ENCODE data around the gene ZNF524.

ZNF524 gene

GRCh38 chr19:55643887-55644176, 43.7 kb downstream of the ZNF524 start:
- DNase-seq: no peak

GRCh38 chr19:55644191-55644833, 44.2 kb downstream of the ZNF524 start:
- no peak for DNase-seq

DNA sequence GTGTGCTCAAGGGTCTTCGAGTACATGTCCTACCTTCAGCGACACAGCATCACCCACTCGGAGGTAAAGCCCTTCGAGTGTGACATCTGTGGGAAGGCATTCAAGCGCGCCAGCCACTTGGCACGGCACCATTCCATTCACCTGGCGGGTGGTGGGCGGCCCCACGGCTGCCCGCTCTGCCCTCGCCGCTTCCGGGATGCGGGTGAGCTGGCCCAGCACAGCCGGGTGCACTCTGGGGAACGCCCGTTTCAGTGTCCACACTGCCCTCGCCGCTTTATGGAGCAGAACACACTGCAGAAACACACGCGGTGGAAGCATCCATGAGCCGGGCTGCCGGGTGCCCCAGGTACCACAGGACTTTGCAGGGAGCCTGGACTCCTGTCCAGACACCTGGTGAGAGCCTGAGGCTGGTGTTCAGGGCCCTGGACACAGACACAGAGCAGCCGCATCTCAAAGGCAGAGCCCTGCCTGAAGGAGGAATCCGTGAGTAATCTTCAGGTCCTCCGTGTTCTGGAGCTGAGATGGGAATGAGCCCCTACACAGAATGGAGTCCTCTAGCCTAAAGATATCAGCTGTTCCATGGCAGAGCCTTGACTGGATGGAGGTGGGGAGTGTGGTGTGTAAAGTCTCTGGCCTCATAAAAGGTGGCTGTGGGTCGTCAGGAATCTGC, 44.9 kb downstream of the ZNF524 start:
- no peak for DNase-seq

DNA sequence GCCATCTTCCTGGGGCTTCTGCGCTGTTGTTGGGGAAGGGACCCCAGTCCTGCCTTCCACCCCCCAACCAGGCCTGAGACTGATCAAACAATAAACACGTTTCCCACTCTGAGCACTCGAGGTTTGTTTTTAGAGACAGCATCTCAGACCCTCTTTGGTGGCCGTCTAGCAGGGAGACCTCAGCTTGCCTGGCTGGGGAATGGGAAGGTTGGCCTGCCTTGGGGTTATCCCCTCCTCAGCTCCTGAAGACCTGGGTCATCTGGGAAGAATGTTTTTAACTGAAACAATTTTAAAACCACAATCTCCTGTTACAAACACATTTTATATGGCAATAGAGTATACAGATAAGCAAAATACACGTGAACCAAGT, 45.4 kb downstream of the ZNF524 start:
- no peak for DNase-seq

DNA sequence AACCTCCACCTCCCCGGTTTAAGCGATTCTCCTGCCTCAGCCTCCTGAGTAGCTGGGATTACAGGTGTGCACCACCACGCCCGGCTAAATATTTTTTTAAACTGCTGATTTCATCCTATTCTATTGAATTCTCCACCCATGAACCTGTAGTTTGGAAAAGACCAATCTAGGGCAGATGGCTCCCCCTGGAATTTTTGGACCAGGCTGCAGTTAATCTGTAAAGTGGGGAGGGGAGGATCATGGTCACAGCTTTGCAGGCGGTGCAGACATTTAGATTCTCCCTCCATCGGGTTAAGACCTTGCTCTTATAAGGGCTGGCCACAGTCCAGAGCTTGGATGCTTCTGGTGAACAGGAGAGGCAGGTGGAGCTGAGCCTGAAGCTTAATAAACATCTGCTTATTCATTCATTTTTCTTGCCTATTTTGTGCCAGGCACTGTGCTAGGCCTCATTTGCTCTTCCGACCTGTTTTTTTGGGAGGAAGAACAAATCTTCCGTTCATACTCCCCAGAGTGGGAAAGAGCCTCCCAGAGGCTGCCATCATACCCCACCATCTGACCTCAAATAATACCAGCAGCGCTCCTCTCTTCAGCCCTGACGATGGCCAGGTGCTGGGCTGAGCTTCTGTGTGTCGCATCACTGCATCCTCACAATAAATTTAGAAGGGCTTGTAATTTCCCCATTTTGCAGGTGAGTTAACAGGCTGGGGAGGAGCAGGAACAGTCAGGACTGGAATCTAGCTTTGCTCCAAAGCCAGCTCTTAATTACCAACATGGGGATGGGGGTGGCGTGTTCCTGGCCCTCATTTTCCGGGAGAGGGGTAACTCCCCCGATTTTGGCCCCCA, 47.0 kb downstream of the ZNF524 start:
- no peak for DNase-seq

GRCh38 chr19:55647732-55648584, 47.9 kb downstream of the ZNF524 start, which contains the start of gene CCDC106:
CCDC106 (plus strand) TSS chr19:55648212; CDS start chr19:55649047, 835 bp downstream.
- DNase-seq: peak; percentile 44

DNA sequence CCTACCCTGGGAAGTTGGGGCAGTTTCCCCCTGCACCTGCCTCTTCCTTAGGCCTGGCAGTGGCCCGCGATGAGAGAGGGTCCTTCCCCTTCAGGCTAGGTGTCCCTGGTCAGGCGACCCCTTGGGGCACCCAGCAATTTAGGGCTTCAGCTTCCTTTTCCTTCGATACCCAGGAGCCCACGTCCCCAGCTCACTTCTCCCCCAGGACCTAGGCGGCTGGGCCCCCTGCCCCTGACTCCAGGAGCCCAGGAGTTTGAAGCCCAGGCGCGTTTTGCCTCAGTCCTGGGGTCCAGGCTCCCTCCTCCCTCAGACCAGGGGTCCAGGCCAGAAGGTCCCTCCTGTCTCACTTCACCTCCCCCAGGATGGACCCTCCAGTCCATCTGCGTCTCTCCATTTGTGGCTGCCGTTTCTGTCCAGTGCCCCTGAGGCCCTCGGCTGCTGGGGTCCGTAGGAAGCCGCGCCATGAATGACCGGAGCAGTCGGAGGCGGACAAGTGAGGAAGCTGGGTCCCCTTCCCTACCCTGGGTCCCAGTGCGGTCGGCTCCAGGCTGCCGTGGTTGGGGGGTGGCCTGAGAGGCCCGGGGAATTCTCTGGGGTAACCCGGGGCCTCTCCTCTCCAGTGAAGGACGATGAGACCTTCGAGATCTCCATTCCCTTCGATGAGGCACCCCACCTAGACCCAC, 48.6 kb downstream of the ZNF524 start:
- DNase-seq: no peak

- DNase-seq: no peak
Measured at GRCh38 chr19:55649268-55650125, 49.4 kb downstream of the ZNF524 start.

- DNase-seq: no peak
Measured at GRCh38 chr19:55650126-55650557, 50.1 kb downstream of the ZNF524 start.

DNA sequence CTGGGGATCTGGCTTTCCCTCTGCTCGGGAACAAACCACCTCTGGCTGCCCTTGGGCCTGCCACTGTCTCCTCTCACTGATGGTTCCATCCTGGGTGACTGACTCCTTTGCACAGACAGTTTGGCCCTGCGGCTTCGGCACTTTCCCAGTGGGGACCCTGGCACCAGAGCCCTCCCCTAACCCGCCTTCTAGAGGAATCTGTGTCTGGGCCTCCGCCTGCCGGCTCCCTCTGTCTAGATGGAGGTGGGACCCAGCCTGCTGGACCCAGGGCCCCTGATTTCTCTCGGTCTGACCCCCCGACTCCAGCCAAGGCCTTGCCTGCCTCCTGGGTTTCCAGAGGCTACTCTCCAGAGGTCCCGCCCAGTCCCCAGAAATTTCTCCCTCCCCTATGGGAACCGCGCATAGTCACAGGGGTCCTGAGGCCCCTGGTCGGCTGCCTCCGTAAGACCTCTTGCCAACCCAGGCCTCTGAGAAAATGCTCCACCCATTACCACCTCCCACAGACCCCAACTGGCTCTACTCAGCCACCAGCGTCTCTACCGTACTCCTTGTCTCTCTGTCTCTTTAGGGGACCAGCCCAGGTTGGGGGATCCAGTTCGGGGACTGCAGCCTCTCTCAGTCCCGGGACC, 50.6 kb downstream of the ZNF524 start:
- DNase-seq: no peak

DNA sequence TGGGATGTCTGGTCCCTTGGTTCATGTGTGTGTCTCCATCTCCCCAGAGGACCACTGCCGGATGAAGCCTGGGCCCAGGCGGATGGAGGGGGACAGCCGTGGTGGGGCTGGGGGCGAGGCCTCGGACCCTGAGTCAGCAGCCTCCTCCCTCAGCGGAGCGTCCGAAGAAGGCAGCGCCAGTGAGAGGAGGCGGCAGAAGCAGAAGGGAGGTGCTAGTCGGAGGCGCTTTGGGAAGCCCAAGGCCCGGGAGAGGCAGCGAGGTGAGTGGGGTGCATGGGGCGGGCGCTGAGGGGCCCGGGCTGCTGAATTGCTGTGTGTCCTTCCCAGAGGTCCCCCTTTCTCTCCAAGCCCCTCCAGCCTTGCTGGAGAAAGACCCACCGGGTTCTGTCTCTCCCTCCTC, 51.1 kb downstream of the ZNF524 start:
- no peak for DNase-seq

DNA sequence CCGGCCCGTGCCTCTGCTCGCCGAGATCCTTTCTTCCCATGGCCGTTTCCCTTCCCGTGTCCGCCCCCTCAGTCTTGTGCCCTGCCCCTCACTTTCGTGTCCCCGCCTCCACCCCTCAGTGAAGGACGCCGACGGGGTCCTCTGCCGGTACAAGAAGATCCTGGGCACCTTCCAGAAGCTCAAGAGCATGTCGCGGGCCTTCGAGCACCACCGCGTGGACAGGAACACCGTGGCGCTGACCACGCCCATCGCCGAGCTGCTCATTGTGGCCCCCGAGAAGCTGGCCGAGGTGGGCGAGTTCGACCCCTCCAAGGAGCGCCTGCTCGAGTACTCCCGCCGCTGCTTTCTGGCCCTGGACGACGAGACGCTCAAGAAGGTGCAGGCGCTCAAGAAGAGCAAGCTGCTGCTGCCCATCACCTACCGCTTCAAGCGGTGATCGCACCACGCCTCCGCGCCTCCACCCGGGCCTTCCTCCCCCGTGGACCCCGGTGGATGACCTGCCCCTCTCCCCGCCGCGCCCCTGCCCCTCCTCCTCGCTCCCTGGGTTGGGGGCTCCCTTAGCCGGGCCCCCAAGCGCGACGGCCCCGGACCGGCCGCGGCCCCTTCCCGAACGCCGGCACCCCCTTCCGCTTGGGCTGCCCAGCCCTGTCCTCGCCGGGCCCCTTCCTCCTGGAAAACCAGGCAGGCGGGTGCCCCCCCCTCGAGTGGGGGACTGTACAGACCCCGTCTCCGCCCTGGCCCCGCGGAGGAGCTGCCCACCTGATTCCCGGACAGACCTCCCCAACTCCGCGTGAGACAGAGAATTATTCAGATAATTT, 52.4 kb downstream of the ZNF524 start:
- DNase-seq: no peak

Measured in CD4-positive, alpha-beta T cell treated with Interleukin-21 for 1 hour (primary cell).